Endodermal cell (in vitro differentiated cells): ENCODE results near the gene HRK. TPM values are rescaled to one million over a fixed set of nuclear protein-coding genes. Genes with fewer than 3 reads are reported as not detected.
A peak's percentile ranks its signal among the peaks of the same experiment; 100 is the strongest.
"Not testable (repeated sequence)": the region's sequence is repeated elsewhere in the genome, so short reads cannot be mapped to it uniquely, and the experiment has no call there.

Experiments
- DNase-seq: peaks from one replicate; pipeline ENCODE4 v3.0.0-alpha.2; 2017
- H3K27ac ChIP-seq: 2 replicates; pipeline ENCODE4 v1.5.1; 2013; ENCODE audit warnings: mild to moderate bottlenecking, low read depth, low read length, moderate library complexity
- H3K27me3 ChIP-seq: 2 replicates; pipeline ENCODE4 v1.6.1; 2013; ENCODE audit warnings: mild to moderate bottlenecking, low read length, moderate library complexity; ENCODE audit not compliant: insufficient read depth, control insufficient read depth, poor library complexity, severe bottlenecking
- H3K36me3 ChIP-seq: 2 replicates; pipeline ENCODE4 v1.7.0; 2013; ENCODE audit warnings: mild to moderate bottlenecking, low read length, moderate library complexity; ENCODE audit not compliant: control insufficient read depth, insufficient read depth
- H3K4me1 ChIP-seq: one replicate; pipeline ENCODE4 v1.7.0; 2013; ENCODE audit warnings: low read length; ENCODE audit not compliant: control insufficient read depth, insufficient read depth
- H3K4me3 ChIP-seq: 2 replicates; pipeline ENCODE4 v1.5.1; 2013; ENCODE audit warnings: mild to moderate bottlenecking, low read length, moderate library complexity
- H3K9ac ChIP-seq: 2 replicates; pipeline ENCODE4 v1.6.1; 2013; ENCODE audit warnings: mild to moderate bottlenecking, low read length, moderate library complexity; ENCODE audit not compliant: poor library complexity, severe bottlenecking; ENCODE audit errors: extremely low read depth
- H3K9me3 ChIP-seq: 2 replicates; pipeline ENCODE4 v1.6.1; 2013; ENCODE audit warnings: mild to moderate bottlenecking, low read length, moderate library complexity; ENCODE audit not compliant: control insufficient read depth
- H3K27ac Mint-ChIP-seq: 2 replicates; pipeline ENCODE4 v1.8.0; 2020; ENCODE audit warnings: mixed read lengths
- H3K27me3 Mint-ChIP-seq: 2 replicates; pipeline ENCODE4 v1.8.0; 2021; ENCODE audit warnings: mild to moderate bottlenecking, mixed read lengths; ENCODE audit not compliant: insufficient read depth
- H3K36me3 Mint-ChIP-seq: 2 replicates; pipeline ENCODE4 v1.8.0; 2020; ENCODE audit warnings: low read depth, mixed read lengths
- H3K4me1 Mint-ChIP-seq: 2 replicates; pipeline ENCODE4 v1.8.0; 2020; ENCODE audit warnings: mixed read lengths
- H3K4me3 Mint-ChIP-seq: 2 replicates; pipeline ENCODE4 v1.8.0; 2020; ENCODE audit warnings: mild to moderate bottlenecking, moderate library complexity, mixed read lengths
- H3K9me3 Mint-ChIP-seq: 2 replicates; pipeline ENCODE4 v1.8.0; 2020; ENCODE audit warnings: mild to moderate bottlenecking, mixed read lengths
- CTCF ChIP-seq: fragments of 200-600 bp; sonication (generic); conservative IDR thresholded peaks from 2 replicates; pipeline ENCODE4 v1.5.0; 2021; ENCODE audit warnings: antibody characterized with exemption, mild to moderate bottlenecking
- WGBS, 2 experiments: methylation state at CpG; one replicate each; pipeline versions ENCODE4 v1.1.5 to v1.1.7; 2013; ENCODE audit warnings: missing lambda C conversion rate in 2 of 2, mixed read lengths in 1 of 2; ENCODE audit not compliant: insufficient coverage in 1 of 2, insufficient read length in 1 of 2; 5-methylcytosine and 5-hydroxymethylcytosine counted together
- total RNA-seq, 2 donors: library from RNA; stranded (reverse); fragmentation: NEBNext Ultra II Directional in 1 of 2; extraction: Animal tissue kit (Norgen Biotek cat#: 25700) in 1 of 2; gene quantifications; 2 replicates in 1 of 2; 3 replicates in 1 of 2; pipeline ENCODE4 v1.2.1, GENCODE V29; 2021

Gene HRK
- total RNA-seq, 2 donors from 2014 or later = 1.4 to 1.6 TPM

- peak overlapping the region; percentile 59 for H3K27ac Mint-ChIP-seq
- peaks cover 9% of the 10 kb centered on the region for H3K4me1 Mint-ChIP-seq
- no peak overlapping the region for H3K27ac ChIP-seq
Observed at GRCh38 chr12:116820064-116820656, 61.1 kb downstream of the HRK start.

GRCh38 chr12:116818948-116819832 is 62.1 kb downstream of the HRK start:
- H3K9me3 ChIP-seq = no peaks in the 10 kb centered on the region
- H3K4me1 ChIP-seq = no peaks in the 10 kb centered on the region
- peak overlapping the region; percentile 91 for H3K4me3 ChIP-seq
- H3K27ac ChIP-seq = peak overlapping the region; percentile 100
- H3K4me3 Mint-ChIP-seq = peak overlapping the region; percentile 93
- no peak for TF ChIP-seq CTCF
- H3K27me3 ChIP-seq = no peaks in the 10 kb centered on the region
- H3K36me3 Mint-ChIP-seq = peaks cover 1% of the 10 kb centered on the region
- H3K36me3 ChIP-seq = no peaks in the 10 kb centered on the region
- no peaks in the 10 kb centered on the region for H3K9me3 Mint-ChIP-seq
- peaks cover 9% of the 10 kb centered on the region for H3K4me1 Mint-ChIP-seq
- DNase-seq = peak; percentile 97
- WGBS, 2 experiments = 0 to 2% methylated on average over 27 to 70 of the region's 70 CpGs
- H3K27me3 Mint-ChIP-seq = no peaks in the 10 kb centered on the region
- peak overlapping the region; percentile 100 for H3K27ac Mint-ChIP-seq
- peak overlapping the region; percentile 98 for H3K9ac ChIP-seq

More at GRCh38 chr12:116820064-116820656, 61.1 kb downstream of the HRK start:
- TF ChIP-seq CTCF = peak; percentile 16
- no peaks in the 10 kb centered on the region for H3K27me3 ChIP-seq
- Mint-ChIP-seq H3K4me3 (peak overlapping the region; percentile 93), H3K27me3 (no peaks in the 10 kb centered on the region), H3K36me3 (peaks cover 2% of the 10 kb centered on the region), H3K9me3 (no peaks in the 10 kb centered on the region)
- no peaks in the 10 kb centered on the region for H3K9me3 ChIP-seq
- H3K4me1 ChIP-seq = no peaks in the 10 kb centered on the region
- no peaks in the 10 kb centered on the region for H3K36me3 ChIP-seq
- no peak overlapping the region for H3K9ac ChIP-seq
- 92 to 93% methylated on average over 6 to 10 of the region's 10 CpGs for WGBS, 2 experiments
- H3K4me3 ChIP-seq = no peak overlapping the region
- DNase-seq = no peak

- Histone ChIP-seq H3K9ac (peak overlapping the region; percentile 98), H3K9me3 (no peaks in the 10 kb centered on the region), H3K36me3 (no peaks in the 10 kb centered on the region), H3K27ac (peak overlapping the region; percentile 100), H3K4me3 (peak overlapping the region; percentile 91), H3K27me3 (no peaks in the 10 kb centered on the region), H3K4me1 (no peaks in the 10 kb centered on the region)
- H3K4me3 Mint-ChIP-seq = peak overlapping the region; percentile 93
- peak; percentile 49 for DNase-seq
- TF ChIP-seq CTCF = no peak
- peak overlapping the region; percentile 100 for H3K27ac Mint-ChIP-seq
- peaks cover 9% of the 10 kb centered on the region for H3K4me1 Mint-ChIP-seq
- no peaks in the 10 kb centered on the region for H3K27me3 Mint-ChIP-seq
- WGBS, 2 experiments = 81 to 85% methylated on average over 7 to 10 of the region's 11 CpGs
- H3K36me3 Mint-ChIP-seq = no peaks in the 10 kb centered on the region
- no peaks in the 10 kb centered on the region for H3K9me3 Mint-ChIP-seq
Observed at GRCh38 chr12:116818341-116818856, 62.8 kb downstream of the HRK start.

DNA sequence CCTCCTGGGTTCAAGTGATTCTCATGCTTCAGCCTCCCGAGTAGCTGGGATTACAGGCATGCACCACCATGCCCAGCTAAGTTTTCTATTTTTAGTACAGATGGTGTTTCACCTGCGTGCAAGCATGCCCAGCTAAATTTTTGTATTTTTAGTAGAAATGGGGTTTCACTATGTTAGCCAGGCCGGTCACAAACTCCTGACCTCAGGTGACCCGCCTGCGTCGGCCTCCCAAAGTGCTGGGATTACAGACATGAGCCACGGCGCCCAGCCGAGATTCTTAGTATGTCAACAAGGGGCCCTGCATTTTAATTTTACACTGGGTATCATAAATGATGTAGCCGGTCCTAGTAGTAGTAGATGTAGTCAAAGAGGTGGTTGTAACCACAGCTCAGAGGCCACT is 66.5 kb downstream of the HRK start:
- H3K4me1 Mint-ChIP-seq, H3K9ac ChIP-seq, H3K4me3 ChIP-seq, H3K36me3 ChIP-seq, H3K9me3 ChIP-seq, H3K27me3 Mint-ChIP-seq, H3K9me3 Mint-ChIP-seq, H3K27ac Mint-ChIP-seq, DNase-seq, H3K27ac ChIP-seq, H3K27me3 ChIP-seq, H3K4me1 ChIP-seq, H3K36me3 Mint-ChIP-seq, H3K4me3 Mint-ChIP-seq: not testable (repeated sequence)
- 91 to 95% methylated on average over 8 to 10 of the region's 10 CpGs for WGBS, 2 experiments
